HK-2 (cell line): ENCODE measurements around the gene SHISA7.

Source experiments
- DNase-seq: peaks from one replicate; pipeline ENCODE4 v3.0.0-alpha.2; 2018; ENCODE audit not compliant: unreplicated experiment

SHISA7 gene

GRCh38 chr19:55443045-55443823, at the start of gene SHISA7:
Gene SHISA7 (minus strand): TSS chr19:55443300. CDS start chr19:55442863, 437 bp downstream.
- no peak for DNase-seq

- no peak for DNase-seq
Observed at GRCh38 chr19:55492362-55492944, 49.4 kb upstream of the SHISA7 start.

- DNase-seq: no peak
Observed at GRCh38 chr19:55491546-55492360, 48.7 kb upstream of the SHISA7 start.

GRCh38 chr19:55490478-55491432, 47.7 kb upstream of the SHISA7 start:
- no peak for DNase-seq

- no peak for DNase-seq
Observed at GRCh38 chr19:55489711-55490477, 46.8 kb upstream of the SHISA7 start.

- DNase-seq: no peak
Observed at GRCh38 chr19:55488986-55489710, 46.0 kb upstream of the SHISA7 start.

GRCh38 chr19:55487924-55488687, 45.0 kb upstream of the SHISA7 start, which contains the start of gene SSC5D:
Gene SSC5D (plus strand): TSS chr19:55488436. CDS start chr19:55488590, 154 bp downstream.
- peak; percentile 70 for DNase-seq

- DNase-seq: peak; percentile 91
Observed at GRCh38 chr19:55486971-55487923, 44.1 kb upstream of the SHISA7 start.

- peak; percentile 59 for DNase-seq
Observed at GRCh38 chr19:55486043-55486970, 43.2 kb upstream of the SHISA7 start.

- DNase-seq: no peak
Observed at GRCh38 chr19:55485439-55486011, 42.4 kb upstream of the SHISA7 start.

- DNase-seq: peak; percentile 84
Observed at GRCh38 chr19:55484593-55485438, 41.7 kb upstream of the SHISA7 start, which contains the start of gene NAT14. Gene NAT14 (plus strand): TSS chr19:55485188. CDS start chr19:55485709, 521 bp downstream.

- no peak for DNase-seq
Observed at GRCh38 chr19:55483706-55484592, 40.8 kb upstream of the SHISA7 start.

- DNase-seq: no peak
Observed at GRCh38 chr19:55482967-55483705, 40.0 kb upstream of the SHISA7 start.
